CD4-positive, alpha-beta T cell treated with Interleukin-6 for 4 hours (primary cell): ENCODE measurements around the gene CSRNP3.
"Not testable (repeated sequence)": the region's sequence is repeated elsewhere in the genome, so short reads cannot be mapped to it uniquely, and the experiment has no call there.

Source experiments
- DNase-seq: peaks from one replicate; pipeline ENCODE4 v3.0.0-alpha.2; 2020; ENCODE audit warnings: mixed read lengths

The CSRNP3 gene

DNA sequence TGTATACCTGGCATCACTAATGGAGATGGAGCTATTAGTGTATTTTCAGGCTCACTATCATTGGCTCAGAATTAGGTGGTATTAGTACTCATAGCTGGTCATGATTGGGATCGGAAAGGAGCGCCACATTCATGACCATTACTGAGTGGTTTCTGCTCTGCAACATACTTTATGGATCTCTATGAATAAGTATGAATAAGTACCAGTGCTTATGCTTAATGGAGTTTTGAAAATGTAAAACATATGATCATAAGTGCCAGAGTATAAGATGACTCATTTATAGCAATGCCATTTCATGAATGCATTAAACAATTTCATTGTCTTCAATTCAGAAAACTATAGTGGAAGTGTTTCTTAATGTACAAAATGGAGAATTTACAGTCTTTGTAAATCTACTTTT is 167.9 kb downstream of the CSRNP3 start:
- no peak for DNase-seq

- DNase-seq: no peak
Observed at GRCh38 chr2:165639504-165639903, 170.0 kb downstream of the CSRNP3 start.

- no peak for DNase-seq
Observed at GRCh38 chr2:165640247-165640929, 170.9 kb downstream of the CSRNP3 start.

DNA sequence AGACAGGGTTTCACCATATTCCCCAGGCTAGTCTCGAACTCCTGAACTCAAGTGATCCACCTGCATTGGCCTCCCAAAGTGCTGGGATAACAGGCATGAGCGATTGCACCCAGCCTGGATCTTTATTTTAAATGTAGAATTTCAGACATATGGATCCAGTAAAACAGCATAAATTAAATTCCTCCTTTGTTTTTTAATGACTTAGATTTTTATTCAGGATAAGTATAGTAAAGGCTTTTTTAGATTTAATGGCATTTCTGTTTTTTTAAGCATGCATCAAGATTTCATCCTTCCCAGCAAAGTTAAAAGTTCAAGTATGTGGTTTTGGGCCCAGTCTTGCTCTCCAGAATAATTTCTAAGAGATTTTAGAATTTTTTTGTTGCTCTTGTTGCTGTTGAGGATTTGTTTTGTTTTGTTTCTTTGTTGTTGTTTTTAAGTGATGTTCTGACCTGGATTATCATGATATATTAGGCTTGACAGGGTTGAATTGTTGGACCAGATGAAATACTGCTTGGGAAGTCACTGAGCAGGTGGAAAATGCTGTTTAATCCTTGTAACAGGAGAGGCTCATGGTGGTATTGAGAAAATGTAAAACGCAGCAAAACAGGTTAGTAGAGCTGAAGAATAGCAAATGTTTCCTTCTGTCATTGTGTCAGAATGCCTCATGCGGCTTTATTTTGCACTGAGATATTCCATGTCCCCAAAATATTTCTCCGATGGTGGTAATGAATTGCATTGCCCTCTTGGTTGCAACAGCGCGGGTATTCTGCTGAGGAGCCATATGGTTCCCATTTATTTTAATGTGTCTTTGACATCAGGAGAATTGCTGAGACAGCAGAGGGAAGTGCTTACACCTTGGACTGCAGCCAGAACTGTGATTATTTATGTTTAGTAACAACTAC is 176.7 kb downstream of the CSRNP3 start:
- DNase-seq: no peak

- DNase-seq: no peak
Observed at GRCh38 chr2:165647409-165647808, 177.9 kb downstream of the CSRNP3 start.

GRCh38 chr2:165648801-165649200 is 179.3 kb downstream of the CSRNP3 start:
- no peak for DNase-seq

GRCh38 chr2:165651233-165651632 is 181.7 kb downstream of the CSRNP3 start:
- DNase-seq: no peak

- no peak for DNase-seq
Observed at GRCh38 chr2:165655661-165656060, 186.2 kb downstream of the CSRNP3 start.

- DNase-seq: no peak
Observed at GRCh38 chr2:165660361-165660760, 190.9 kb downstream of the CSRNP3 start.

DNA sequence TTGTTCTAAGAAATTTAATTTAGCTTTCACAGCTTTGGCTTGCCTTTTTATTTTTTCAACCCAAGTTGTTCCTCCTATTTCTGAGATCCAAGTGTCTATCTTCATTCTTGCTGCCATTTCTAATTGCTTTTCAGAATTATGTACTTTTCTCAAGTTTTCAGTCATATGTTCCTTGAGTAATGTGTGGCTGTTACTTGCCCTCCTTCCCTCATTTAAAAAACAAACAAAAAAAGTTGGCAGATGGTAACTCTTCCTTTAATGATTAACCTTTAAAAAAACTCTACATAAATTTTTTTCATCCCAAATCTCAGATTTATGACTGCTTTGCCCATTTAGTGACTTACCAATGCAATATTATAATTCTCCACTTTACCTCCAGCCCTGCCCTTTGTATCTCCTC is 193.2 kb downstream of the CSRNP3 start:
- DNase-seq: no peak

DNA sequence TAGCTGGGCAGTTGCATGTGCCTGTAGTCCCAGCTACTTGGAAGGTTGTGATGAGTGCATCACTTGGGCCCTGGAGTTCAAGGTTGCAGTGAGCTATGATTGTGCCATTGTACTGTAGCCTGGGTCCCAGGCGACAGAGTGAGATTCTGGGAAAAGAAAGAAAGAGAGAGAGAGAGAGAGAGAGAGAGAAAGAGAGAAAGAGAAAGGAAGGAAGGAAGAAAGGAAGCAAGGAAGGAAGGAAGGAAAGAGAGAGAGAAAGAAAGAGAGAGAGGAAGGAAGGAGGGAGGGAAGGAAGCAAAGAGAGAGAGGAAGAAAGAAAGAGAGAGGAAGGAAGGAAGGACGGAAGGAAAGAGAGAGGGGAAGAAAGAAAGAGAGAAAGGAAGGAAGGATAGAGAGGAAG is 196.1 kb downstream of the CSRNP3 start:
- no peak for DNase-seq

DNA sequence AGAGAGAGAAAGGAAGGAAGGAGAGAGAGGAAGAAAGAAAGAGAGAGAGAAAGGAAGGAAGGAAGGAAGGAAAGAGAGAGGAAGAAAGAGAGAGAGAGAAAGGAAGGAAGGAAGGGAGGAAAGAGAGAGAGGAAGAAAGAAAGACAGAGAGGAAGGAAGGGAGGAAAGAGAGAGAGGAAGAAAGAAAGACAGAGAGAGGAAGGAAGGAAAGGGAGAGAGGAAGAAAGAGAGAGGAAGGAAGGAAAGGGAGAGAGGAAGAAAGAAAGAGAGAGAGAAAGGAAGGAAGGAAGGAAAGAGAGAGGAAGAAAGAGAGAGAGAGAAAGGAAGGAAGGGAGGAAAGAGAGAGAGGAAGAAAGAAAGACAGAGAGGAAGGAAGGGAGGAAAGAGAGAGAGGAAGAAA is 196.6 kb downstream of the CSRNP3 start:
- not testable (repeated sequence) for DNase-seq

DNA sequence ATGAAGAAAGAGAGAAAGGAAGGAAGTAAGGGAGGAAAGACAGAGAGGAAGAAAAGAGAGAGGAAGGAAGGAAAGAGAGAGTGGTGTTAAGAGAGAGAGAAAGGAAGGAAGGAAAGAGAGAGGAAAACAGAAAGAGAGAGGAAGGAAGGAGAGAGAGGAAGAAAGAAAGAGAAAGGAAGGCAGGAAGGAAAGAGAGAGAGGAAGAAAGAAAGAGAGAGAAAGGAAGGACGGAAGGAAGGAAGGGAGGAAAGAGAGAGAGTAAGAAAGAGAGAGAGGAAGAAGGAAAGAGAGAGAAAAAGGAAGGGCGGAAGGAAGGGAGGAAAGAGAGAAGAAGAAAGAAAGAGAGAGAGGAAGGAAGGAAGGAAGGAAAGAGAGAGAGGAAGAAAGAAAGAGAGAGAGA is 197.1 kb downstream of the CSRNP3 start:
- no peak for DNase-seq

DNA sequence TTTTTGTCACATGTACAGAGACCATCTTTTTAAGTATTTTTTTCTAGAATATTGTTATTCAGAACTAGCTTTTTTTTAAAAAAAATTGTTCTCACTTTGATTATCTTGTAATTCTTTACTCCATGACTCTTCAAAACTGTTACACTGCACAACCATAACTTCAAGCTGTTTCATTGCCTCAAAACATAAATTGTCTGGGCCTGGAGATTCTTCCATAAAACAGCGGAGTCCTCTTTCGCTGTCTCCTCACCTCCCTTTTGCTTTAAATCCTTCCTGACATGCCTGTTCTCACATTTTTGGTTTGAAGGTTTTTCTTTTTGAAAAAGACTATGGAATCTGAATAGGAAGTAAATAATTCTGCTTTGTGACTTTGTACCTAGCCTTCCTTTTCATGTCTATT is 197.9 kb downstream of the CSRNP3 start:
- DNase-seq: no peak

DNA sequence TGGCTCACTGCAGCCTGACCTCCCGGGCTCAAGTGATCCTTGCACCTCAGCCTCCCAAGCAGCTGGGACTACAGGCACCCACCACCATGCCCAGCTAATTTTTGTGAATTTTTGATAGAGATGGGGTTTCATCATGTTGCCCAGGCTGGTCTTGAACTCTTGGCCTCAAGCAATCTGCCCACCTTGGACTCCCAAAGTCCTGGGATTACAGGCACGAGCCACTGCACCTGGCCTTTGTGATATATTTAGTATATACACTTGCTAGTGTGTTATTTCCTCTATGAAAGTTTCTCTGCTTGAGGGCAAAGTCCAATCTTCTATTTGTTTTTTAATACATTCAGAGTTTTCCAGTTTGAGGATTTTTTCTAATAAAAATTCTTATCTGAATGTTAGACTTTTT is 205.3 kb downstream of the CSRNP3 start:
- no peak for DNase-seq

DNA sequence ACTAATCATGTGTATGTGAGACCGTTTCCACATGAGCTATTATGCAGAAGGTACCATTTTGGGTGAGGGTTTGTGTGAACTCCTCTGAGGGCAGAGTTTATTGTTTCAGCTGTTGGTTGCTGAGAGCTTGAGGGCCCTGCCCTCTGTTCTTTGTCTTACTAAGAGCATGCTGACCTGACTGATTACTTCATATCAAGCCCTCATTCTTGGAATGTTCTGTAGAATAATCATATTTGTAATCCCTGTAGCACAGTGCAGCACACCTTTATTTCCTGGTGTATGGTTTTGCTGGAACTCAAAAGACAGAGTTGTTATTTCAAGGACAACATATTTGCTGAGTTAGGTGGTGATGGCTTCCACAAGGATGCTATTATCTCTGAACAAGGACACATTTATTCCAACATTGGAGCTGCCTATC is 206.1 kb downstream of the CSRNP3 start:
- DNase-seq: no peak

GRCh38 chr2:165678882-165679281 is 209.4 kb downstream of the CSRNP3 start:
- no peak for DNase-seq

DNA sequence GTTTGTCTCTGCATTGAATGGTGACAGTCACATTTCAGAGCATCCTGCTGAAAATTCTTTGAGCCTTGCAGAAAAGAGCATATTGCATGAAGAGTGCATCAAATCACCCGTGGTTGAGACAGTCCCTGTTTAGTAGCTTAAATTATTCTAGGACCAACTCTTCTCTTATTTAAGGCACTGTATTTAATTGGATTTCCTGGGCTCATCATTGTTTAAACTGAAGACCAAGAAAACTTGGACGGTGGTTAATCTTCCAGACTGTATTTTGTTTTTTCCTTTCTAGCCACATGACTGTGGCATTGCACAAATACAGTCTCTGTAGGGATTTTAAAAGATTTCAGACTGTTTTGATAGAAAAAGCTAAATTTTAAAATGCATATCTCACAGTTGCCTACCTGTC is 210.1 kb downstream of the CSRNP3 start:
- DNase-seq: no peak

- DNase-seq: no peak
Observed at GRCh38 chr2:165681841-165682240, 212.3 kb downstream of the CSRNP3 start.

GRCh38 chr2:165682546-165682945 is 213.0 kb downstream of the CSRNP3 start:
- no peak for DNase-seq

- no peak for DNase-seq
Observed at GRCh38 chr2:165686800-165687199, 217.3 kb downstream of the CSRNP3 start.

DNA sequence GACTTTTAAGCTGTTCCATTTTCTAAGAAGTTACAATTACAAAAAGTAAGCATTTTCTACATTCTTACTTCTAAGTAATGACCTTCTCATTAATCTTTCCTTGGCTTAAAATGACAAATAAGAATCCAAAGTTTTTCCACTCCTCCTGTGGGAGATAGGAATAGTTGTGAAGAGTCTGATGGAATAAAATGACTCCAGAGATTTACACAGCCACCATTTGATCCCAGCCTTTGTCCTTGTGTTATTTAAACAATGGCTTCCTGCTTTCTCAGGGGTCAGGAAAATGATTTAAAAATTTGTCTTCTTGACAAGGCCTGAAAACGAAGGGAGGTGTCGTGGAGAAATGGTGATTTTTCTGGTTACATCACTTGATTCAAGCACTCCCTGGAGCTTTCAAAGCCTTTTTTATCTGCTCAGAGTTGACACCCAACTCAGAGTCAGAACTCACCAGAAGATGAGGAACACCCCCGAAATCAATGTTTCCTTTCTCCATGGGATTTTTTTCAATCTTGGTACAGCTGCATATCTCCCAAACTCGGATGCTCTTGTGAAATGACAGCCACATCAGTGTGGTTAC is 218.0 kb downstream of the CSRNP3 start:
- DNase-seq: no peak

- DNase-seq: no peak
Observed at GRCh38 chr2:165691615-165692014, 222.1 kb downstream of the CSRNP3 start.

- DNase-seq: no peak
Observed at GRCh38 chr2:165692906-165693305, 223.4 kb downstream of the CSRNP3 start.
